Mucosa of stomach (tissue), 1 donor: ENCODE results near the gene TEAD4.

Experiments
- H3K27me3 ChIP-seq: one replicate; pipeline ENCODE4 v1.7.0; 2013; ENCODE audit warnings: mild to moderate bottlenecking, low read length; ENCODE audit not compliant: control insufficient read depth, insufficient read depth
- H3K36me3 ChIP-seq: one replicate; pipeline ENCODE4 v1.7.0; 2013; ENCODE audit warnings: low read length; ENCODE audit not compliant: control insufficient read depth, insufficient read depth
- H3K4me1 ChIP-seq: one replicate; pipeline ENCODE4 v1.7.0; 2013; ENCODE audit warnings: mild to moderate bottlenecking, low read length; ENCODE audit not compliant: control insufficient read depth, insufficient read depth
- H3K4me3 ChIP-seq: one replicate; pipeline ENCODE4 v1.7.0; 2013; ENCODE audit warnings: low read length
- H3K9ac ChIP-seq: one replicate; pipeline ENCODE4 v1.7.0; 2013; ENCODE audit warnings: mild to moderate bottlenecking, low read length, moderate library complexity
- H3K9me3 ChIP-seq: one replicate; pipeline ENCODE4 v1.7.0; 2013; ENCODE audit warnings: mild to moderate bottlenecking, low read length, moderate library complexity; ENCODE audit not compliant: control insufficient read depth
- donor health status: Pancreatic carcinoma.

The TEAD4 gene

DNA sequence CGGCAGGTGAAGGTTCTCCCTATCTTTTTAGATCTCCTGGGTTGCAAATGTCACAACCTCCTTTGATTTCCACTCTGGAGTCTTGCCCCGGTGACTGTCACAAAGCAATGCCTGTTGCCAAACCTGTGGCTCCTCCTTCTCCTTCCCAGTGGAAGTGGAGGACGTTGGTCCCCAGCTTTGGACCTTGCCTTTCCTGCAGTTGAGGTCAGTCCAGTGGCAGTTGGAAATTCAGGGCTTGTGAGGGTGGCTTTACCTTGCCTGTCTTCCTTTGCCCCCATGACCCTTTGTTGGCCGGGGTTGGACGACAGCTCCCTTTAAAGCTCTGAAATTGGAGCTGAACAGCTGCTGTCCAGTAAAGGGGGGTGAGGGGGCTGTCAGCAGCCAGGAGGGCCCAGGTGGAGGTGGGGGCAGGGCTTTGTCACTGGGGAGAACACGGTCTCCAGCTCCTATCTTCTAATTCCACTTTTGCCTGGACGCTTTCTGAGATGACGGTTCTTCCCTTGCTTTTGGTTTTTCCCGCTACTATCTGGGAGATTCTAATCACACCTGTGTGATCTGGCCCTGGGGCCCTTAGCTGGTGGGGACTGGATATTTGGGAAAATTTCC, 4.1 kb downstream of the TEAD4 start:
- H3K4me3 ChIP-seq = no peak overlapping the region
- H3K36me3 ChIP-seq = no peaks in the 10 kb centered on the region
- H3K27me3 ChIP-seq = peaks cover 18% of the 10 kb centered on the region

GRCh38 chr12:2963760-2964292, 4.6 kb downstream of the TEAD4 start:
- no peak overlapping the region for H3K9ac ChIP-seq
- H3K27me3 ChIP-seq = peaks cover 18% of the 10 kb centered on the region
- no peaks in the 10 kb centered on the region for H3K9me3 ChIP-seq
- H3K36me3 ChIP-seq = no peaks in the 10 kb centered on the region
- H3K4me3 ChIP-seq = no peak overlapping the region
- H3K4me1 ChIP-seq = peaks cover 11% of the 10 kb centered on the region

More for the DNA sequence above, 4.1 kb downstream of the TEAD4 start:
- no peaks in the 10 kb centered on the region for H3K9me3 ChIP-seq
- peaks cover 15% of the 10 kb centered on the region for H3K4me1 ChIP-seq
- no peak overlapping the region for H3K9ac ChIP-seq

GRCh38 chr12:2967651-2968050, 8.5 kb downstream of the TEAD4 start:
- no peaks in the 10 kb centered on the region for H3K27me3 ChIP-seq
- H3K9ac ChIP-seq = no peak overlapping the region
- H3K36me3 ChIP-seq = no peaks in the 10 kb centered on the region
- no peaks in the 10 kb centered on the region for H3K4me1 ChIP-seq
- H3K9me3 ChIP-seq = no peaks in the 10 kb centered on the region
- no peak overlapping the region for H3K4me3 ChIP-seq

DNA sequence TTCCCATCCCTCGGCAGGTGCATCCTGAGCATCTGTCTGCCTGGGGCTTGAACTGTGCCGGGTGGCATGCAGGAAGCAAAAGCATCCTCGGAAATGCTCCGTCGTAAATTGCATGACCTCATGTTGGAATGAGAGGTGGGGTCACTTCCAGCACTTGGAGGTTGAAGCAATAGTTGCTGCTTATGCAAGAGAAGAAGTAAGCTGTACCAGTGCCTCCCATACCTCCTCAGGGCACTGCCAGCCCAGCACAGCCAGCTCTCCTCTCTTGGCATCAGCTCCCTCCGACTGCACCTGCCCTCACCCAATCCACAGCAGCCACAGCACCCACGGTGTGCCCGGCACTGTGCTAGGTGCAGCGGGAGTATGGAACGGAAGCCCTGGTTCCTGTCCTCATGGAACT, 11.5 kb downstream of the TEAD4 start:
- H3K9me3 ChIP-seq = no peaks in the 10 kb centered on the region
- H3K9ac ChIP-seq = no peak overlapping the region
- H3K27me3 ChIP-seq = no peaks in the 10 kb centered on the region
- H3K4me1 ChIP-seq = no peaks in the 10 kb centered on the region
- H3K4me3 ChIP-seq = no peak overlapping the region
- H3K36me3 ChIP-seq = no peaks in the 10 kb centered on the region

GRCh38 chr12:2973566-2973965, 14.4 kb downstream of the TEAD4 start:
- Histone ChIP-seq H3K9me3 (no peaks in the 10 kb centered on the region), H3K27me3 (no peaks in the 10 kb centered on the region), H3K9ac (no peak overlapping the region), H3K4me3 (no peak overlapping the region), H3K36me3 (no peaks in the 10 kb centered on the region), H3K4me1 (no peaks in the 10 kb centered on the region)

GRCh38 chr12:2974560-2974971, 15.4 kb downstream of the TEAD4 start:
- Histone ChIP-seq H3K9me3 (no peaks in the 10 kb centered on the region), H3K9ac (no peak overlapping the region), H3K4me3 (no peak overlapping the region), H3K27me3 (no peaks in the 10 kb centered on the region), H3K4me1 (no peaks in the 10 kb centered on the region), H3K36me3 (no peaks in the 10 kb centered on the region)

DNA sequence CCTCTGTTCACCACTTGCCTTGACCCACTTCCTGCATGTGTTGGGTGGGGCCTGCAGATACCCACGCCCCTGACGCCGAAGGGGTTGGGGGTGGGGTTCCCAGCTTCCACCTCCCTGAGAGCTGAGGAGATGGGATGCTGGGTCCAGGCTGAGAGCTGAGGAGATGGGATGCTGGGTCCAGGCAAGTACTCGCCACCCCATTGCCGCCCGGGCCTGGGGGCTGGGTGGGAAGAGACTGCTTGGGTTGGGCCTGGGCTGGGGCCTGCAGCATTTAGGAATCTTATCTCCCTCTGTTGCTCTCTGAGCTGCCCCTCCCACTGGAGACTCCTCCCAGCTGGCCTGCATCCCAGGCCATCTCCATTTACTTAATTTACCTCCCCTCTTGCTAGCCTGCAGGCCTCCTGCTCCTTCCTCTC, 17.4 kb downstream of the TEAD4 start:
- H3K9me3 ChIP-seq = no peaks in the 10 kb centered on the region
- no peak overlapping the region for H3K9ac ChIP-seq
- H3K4me1 ChIP-seq = no peaks in the 10 kb centered on the region
- no peaks in the 10 kb centered on the region for H3K36me3 ChIP-seq
- no peaks in the 10 kb centered on the region for H3K27me3 ChIP-seq
- no peak overlapping the region for H3K4me3 ChIP-seq

DNA sequence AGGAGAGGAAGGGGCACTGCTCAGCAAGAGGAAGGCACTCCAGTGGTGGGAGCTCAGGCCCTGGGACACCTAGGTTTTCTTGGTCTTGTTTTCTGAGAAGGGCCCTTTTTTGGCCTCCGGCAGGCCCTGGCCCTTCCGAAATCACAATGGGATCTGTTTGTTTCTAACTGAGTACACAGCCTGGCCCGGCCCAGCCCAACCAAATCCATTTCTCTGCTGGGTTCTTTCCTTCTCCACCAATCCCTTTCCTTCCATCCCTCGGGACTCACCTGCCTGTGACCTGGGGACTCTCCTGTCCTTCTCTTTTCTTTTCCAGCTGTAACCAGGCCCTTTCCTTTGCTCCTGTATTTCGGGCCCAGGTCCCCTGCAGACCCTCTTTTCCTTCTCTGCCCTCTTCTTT, 18.6 kb downstream of the TEAD4 start:
- no peak overlapping the region for H3K9ac ChIP-seq

DNA sequence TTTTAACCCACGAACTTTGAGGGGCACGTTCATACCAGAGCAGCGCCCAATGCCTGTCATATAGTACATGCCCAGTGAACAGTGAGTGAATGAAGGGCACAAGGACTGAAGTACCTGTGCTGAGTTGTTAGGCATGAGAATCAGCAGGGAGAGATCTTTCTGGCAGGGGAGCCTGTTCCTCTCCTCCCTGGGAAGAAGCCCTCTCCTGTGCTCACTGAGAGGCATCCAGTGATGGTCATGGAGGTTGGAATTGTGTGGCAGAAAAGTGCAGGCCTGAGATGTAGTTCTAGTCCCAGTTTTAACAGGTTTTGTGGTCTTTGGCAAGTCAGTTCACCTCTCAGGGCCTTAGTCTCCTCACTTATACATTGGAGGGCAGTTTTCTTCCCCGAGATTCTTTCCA, 20.6 kb downstream of the TEAD4 start:
- Histone ChIP-seq H3K36me3 (no peaks in the 10 kb centered on the region), H3K4me3 (no peak overlapping the region), H3K9me3 (no peaks in the 10 kb centered on the region), H3K4me1 (no peaks in the 10 kb centered on the region), H3K9ac (no peak overlapping the region), H3K27me3 (no peaks in the 10 kb centered on the region)

More for the DNA sequence above, 18.6 kb downstream of the TEAD4 start:
- Histone ChIP-seq H3K9me3 (no peaks in the 10 kb centered on the region), H3K4me1 (no peaks in the 10 kb centered on the region), H3K27me3 (no peaks in the 10 kb centered on the region), H3K36me3 (no peaks in the 10 kb centered on the region), H3K4me3 (no peak overlapping the region)

DNA sequence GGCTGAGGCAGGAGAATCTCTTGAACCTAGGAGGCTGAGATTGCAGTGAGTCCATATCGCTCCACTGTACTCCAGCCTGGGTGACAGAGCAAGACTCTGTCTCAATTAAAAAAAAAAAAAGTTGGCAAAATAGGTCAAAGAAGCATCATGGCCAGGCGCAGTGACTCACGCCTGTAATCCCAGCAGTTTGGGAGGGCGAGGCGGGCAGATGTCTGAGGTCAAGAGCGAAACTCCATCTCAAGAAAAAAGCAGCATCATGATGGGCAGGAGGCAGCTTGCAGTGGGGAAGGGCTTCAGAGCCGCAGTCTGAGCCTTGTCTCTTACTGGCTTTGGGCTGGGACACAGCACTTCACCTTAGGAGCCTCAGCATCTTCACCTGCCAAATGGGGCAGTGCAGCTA, 21.4 kb downstream of the TEAD4 start:
- H3K36me3 ChIP-seq = no peaks in the 10 kb centered on the region
- H3K9me3 ChIP-seq = no peaks in the 10 kb centered on the region
- no peaks in the 10 kb centered on the region for H3K27me3 ChIP-seq
- H3K4me3 ChIP-seq = no peak overlapping the region
- H3K9ac ChIP-seq = no peak overlapping the region
- H3K4me1 ChIP-seq = no peaks in the 10 kb centered on the region

- H3K4me1 ChIP-seq = no peaks in the 10 kb centered on the region
- no peak overlapping the region for H3K4me3 ChIP-seq
- H3K36me3 ChIP-seq = no peaks in the 10 kb centered on the region
- no peaks in the 10 kb centered on the region for H3K27me3 ChIP-seq
- H3K9ac ChIP-seq = no peak overlapping the region
- no peaks in the 10 kb centered on the region for H3K9me3 ChIP-seq
These were observed 23.2 kb downstream of the TEAD4 start for GRCh38 chr12:2982361-2982760.

DNA sequence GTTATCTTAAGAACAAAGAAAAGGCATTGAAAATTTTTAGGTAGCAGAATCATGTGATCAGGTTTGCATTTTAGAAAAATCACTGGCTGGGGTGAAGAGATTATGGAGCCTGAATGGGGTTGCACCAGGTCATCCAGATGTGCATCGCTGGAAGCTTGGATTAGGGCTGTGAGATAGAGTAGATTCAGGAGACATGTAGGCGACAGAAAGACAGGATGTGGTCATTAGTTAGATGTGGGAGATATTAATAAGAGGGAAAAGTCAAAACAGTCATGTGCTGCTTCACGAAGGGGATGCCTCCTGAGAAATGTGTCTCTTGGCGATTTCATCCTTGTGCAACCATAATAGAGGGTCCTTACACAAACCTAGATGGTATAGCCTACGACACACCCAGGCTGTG, 25.1 kb downstream of the TEAD4 start:
- Histone ChIP-seq H3K36me3 (no peaks in the 10 kb centered on the region), H3K4me3 (no peak overlapping the region), H3K9ac (no peak overlapping the region), H3K9me3 (no peaks in the 10 kb centered on the region), H3K27me3 (no peaks in the 10 kb centered on the region), H3K4me1 (no peaks in the 10 kb centered on the region)

DNA sequence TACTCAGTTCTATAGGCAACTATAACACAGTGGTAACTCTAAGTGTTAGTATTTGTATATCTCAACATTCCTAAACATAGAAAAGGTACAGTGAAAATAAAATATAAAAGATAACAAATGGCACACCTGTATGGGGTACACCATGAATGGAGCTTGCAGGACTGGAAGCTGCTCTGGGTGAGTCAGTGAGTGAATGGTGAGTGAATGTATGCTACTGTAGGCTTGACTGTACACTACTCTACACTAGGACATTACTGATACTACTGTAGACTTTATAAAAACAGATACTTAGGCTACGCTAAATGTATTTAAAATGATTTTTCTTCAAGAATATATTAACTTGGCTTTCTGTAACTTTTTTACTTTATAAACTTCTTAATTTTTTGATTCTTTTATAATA, 25.5 kb downstream of the TEAD4 start:
- Histone ChIP-seq H3K27me3 (no peaks in the 10 kb centered on the region), H3K36me3 (no peaks in the 10 kb centered on the region), H3K4me1 (no peaks in the 10 kb centered on the region), H3K4me3 (no peak overlapping the region), H3K9me3 (no peaks in the 10 kb centered on the region), H3K9ac (no peak overlapping the region)
